ENCODE measurements around the gene IER3. TPM values are rescaled to one million over a fixed set of nuclear protein-coding genes. Genes with fewer than 3 reads are reported as not detected.

Gene IER3
- total RNA-seq, 1 donor from 2014 or later: 354 TPM

GRCh38 chr6:30777155-30777485 is 32.8 kb upstream of the IER3 start:
- H3K4me3 ChIP-seq (ENCODE audit: low read depth, low read length): no peak overlapping the region
- TF ChIP-seq CTCF (conservative IDR thresholded peaks at IDR 0.05; ENCODE audit: low read depth, low read length): no peak
- no peak for DNase-seq (ENCODE audit: low read depth)

- TF ChIP-seq CTCF (conservative IDR thresholded peaks at IDR 0.05; ENCODE audit: low read depth, low read length): no peak
- no peak for DNase-seq (ENCODE audit: low read depth)
- H3K4me3 ChIP-seq (ENCODE audit: low read depth, low read length): no peak overlapping the region
Observed at GRCh38 chr6:30776390-30777154, 32.2 kb upstream of the IER3 start.

GRCh38 chr6:30775104-30775503 is 30.8 kb upstream of the IER3 start:
- DNase-seq (ENCODE audit: low read depth): no peak
- H3K4me3 ChIP-seq (ENCODE audit: low read depth, low read length): no peak overlapping the region
- no peak for TF ChIP-seq CTCF (conservative IDR thresholded peaks at IDR 0.05; ENCODE audit: low read depth, low read length)

DNA sequence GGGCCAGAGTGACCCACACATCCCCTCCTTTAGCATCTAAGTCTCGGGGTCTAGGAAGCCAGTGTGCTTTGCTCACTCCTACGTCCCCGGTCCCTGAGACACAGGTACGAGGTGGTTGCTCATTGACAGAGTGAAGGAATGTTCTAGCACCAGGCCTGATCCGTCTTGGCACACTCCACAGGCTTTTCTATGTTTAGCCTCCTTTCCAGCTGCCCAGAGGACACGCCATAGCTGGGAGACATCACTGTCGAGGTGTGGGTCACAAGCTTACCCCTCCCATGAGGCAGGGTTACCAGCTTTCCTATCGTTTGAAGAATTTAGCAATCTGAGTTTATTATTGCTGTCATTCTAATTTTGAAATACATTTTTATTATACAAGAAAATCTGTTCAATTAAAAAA is 30.4 kb upstream of the IER3 start:
- TF ChIP-seq CTCF (conservative IDR thresholded peaks at IDR 0.05; ENCODE audit: low read depth, low read length): no peak
- no peak overlapping the region for H3K4me3 ChIP-seq (ENCODE audit: low read depth, low read length)
- no peak for DNase-seq (ENCODE audit: low read depth)

GRCh38 chr6:30770592-30770991 is 26.2 kb upstream of the IER3 start:
- DNase-seq (ENCODE audit: low read depth): no peak
- no peak overlapping the region for H3K4me3 ChIP-seq (ENCODE audit: low read depth, low read length)
- TF ChIP-seq CTCF (conservative IDR thresholded peaks at IDR 0.05; ENCODE audit: low read depth, low read length): no peak

GRCh38 chr6:30769853-30770524 is 25.6 kb upstream of the IER3 start:
- no peak for TF ChIP-seq CTCF (conservative IDR thresholded peaks at IDR 0.05; ENCODE audit: low read depth, low read length)
- DNase-seq (ENCODE audit: low read depth): no peak
- no peak overlapping the region for H3K4me3 ChIP-seq (ENCODE audit: low read depth, low read length)

Measured in epithelial cell of proximal tubule (primary cell).